ENCODE measurements around the gene CTNND2. TPM values are rescaled to one million over a fixed set of nuclear protein-coding genes. Genes with fewer than 3 reads are reported as not detected.

CTNND2 gene
- total and polyA plus RNA-seq, 10 of the 15 experiments (the other 5 are each of a cell fraction or from before 2014, with no cell fraction given), result 0.02 to 0.16 (median 0.04) TPM; not detected in 7

DNA sequence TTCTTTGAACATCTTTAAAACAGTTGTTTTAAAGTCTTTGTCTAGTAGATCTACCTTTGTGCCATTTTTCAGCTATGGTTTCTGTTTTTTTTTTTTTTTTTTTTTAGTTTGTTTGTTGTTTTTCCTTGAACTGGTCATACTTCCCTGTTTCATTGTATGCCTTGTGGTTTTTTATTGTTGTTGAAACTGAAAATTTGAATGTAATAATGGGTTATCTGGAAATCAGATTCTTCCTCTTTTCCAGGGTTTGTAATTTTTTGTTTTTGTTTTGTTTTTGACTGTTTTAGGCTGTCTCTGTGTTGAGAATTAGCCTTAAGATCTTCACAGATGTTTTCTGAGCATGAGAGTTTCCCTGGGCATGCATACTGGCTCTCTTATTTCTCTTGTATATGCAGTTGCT is 873.6 kb downstream of the CTNND2 start (continued):
- TF ChIP-seq, protein P1, sequence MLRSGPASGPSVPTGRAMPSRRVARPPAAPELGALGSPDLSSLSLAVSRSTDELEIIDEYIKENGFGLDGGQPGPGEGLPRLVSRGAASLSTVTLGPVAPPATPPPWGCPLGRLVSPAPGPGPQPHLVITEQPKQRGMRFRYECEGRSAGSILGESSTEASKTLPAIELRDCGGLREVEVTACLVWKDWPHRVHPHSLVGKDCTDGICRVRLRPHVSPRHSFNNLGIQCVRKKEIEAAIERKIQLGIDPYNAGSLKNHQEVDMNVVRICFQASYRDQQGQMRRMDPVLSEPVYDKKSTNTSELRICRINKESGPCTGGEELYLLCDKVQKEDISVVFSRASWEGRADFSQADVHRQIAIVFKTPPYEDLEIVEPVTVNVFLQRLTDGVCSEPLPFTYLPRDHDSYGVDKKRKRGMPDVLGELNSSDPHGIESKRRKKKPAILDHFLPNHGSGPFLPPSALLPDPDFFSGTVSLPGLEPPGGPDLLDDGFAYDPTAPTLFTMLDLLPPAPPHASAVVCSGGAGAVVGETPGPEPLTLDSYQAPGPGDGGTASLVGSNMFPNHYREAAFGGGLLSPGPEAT (IDR thresholded peaks at IDR 0.05; ENCODE audit: low read depth), result no peak

- H3K79me2 ChIP-seq (ENCODE audit: control insufficient read depth, insufficient read depth, low read length), result no peaks in the 10 kb centered on the region
- DNase-seq (ENCODE audit: low read depth, low spot score), result peak; percentile 38
- 9% methylated on average over 5 of the region's 5 CpGs for WGBS (ENCODE audit: insufficient coverage, insufficient replicate concordance, low lambda C conversion rate, missing lambda C conversion rate)
- ChIA-PET POLR2A (interaction anchor here (1.7 kb wide), 1 partner anchor 11 kb away, joined by 7 read pairs; no protein-coding TSS in a partner anchor), SMC1A (ENCODE audit: uncharacterized antibody, unreplicated experiment) (interaction anchor here (1.2 kb wide), 2 partner anchors 9 to 11 kb away, joined by 3 read pairs; no protein-coding TSS in a partner anchor), CTCF (interaction anchor here (0.9 kb wide), 1 partner anchor 10 kb away, joined by 4 read pairs; no protein-coding TSS in a partner anchor), RAD21 (ENCODE audit: unreplicated experiment) (interaction anchor here (1.8 kb wide), 1 partner anchor 11 kb away, joined by 5 read pairs; no protein-coding TSS in a partner anchor)
- no peak overlapping the region for H3K27ac ChIP-seq (ENCODE audit: control insufficient read depth, insufficient read depth)
- H3K4me3 ChIP-seq, result 0 out of 2 replicates have a peak overlapping the region, but pooled peaks have one; percentile 15
- H3K4me1 ChIP-seq (ENCODE audit: control insufficient read depth, insufficient read depth, low read length), result no peaks in the 10 kb centered on the region
- H4K20me1 ChIP-seq (ENCODE audit: control insufficient read depth, insufficient read depth), result no peaks in the 10 kb centered on the region
- in situ Hi-C loops (cut with MboI), result no loop called here
- peak overlapping the region; percentile 28; the same call in 1 of the 2 replicates for H3K4me2 ChIP-seq (ENCODE audit: control insufficient read depth, insufficient read depth)
- FAIRE-seq, result peak; percentile 91
- no peak overlapping the region for H3K9ac ChIP-seq (ENCODE audit: control insufficient read depth, insufficient read depth, low read length)
- H2AFZ ChIP-seq (ENCODE audit: control insufficient read depth, low read depth, low read length), result no peak overlapping the region; the same call in 1 of the 2 replicates
- ATAC-seq, result peak; percentile 90
- intact Hi-C loops (cut with micrococcal nuclease; ENCODE audit: unreplicated experiment), result no loop called here
- BruUV-seq (replicated peaks), result no TSS peak
- H3K9me3 ChIP-seq (replicated peaks; ENCODE audit: control insufficient read depth, insufficient read depth, low read length), result peaks cover 4% of the 10 kb centered on the region; the same call in 2 of the 3 replicates
- no peaks in the 10 kb centered on the region for H3K36me3 ChIP-seq (ENCODE audit: control insufficient read depth in 2 of 2, insufficient read depth in 2 of 2, low read length in 1 of 2)
- H3K27me3 ChIP-seq (replicated peaks in 1 of 2; ENCODE audit: control insufficient read depth in 2 of 2, insufficient read depth in 2 of 2, low read length in 1 of 2), result no peaks in the 10 kb centered on the region
- TF ChIP-seq ZBED1 (IDR thresholded peaks at IDR 0.05; ENCODE audit: borderline replicate concordance) (peak; percentile 46; the same call in 1 of the 2 replicates), IKZF2 (IDR thresholded peaks at IDR 0.05) (no peak; a peak in 1 of 4 replicates), BHLHE40 (IDR thresholded peaks at IDR 0.05; ENCODE audit: borderline replicate concordance in 1 of 2, low read depth in 2 of 2, low read length in 1 of 2) (peak in 1 of 2 experiments; percentile 41; a peak in 1 of 4 replicates), RUNX3 (IDR thresholded peaks at IDR 0.05; ENCODE audit: low read length) (peak; percentile 41; the same call in 1 of the 2 replicates), EED (IDR thresholded peaks at IDR 0.05; ENCODE audit: low read depth) (no peak), MLLT1 (IDR thresholded peaks at IDR 0.05) (0 out of 2 replicates have a peak, but pooled peaks have one; percentile 20), NFIC (IDR thresholded peaks at IDR 0.05; ENCODE audit: low read depth, low read length) (peak; percentile 45; the same call in 1 of the 2 replicates), RBBP5 (conservative IDR thresholded peaks at IDR 0.05) (no peak), MEF2B (IDR thresholded peaks at IDR 0.05; ENCODE audit: partially characterized antibody, poor library complexity, severe bottlenecking) (peak; percentile 89), ATF7 (IDR thresholded peaks at IDR 0.05; ENCODE audit: low read depth) (peak; percentile 66), ATF2 (IDR thresholded peaks at IDR 0.05; ENCODE audit: low read length) (0 out of 2 replicates have a peak, but pooled peaks have one; percentile 28)
- TF ChIP-seq, protein P1 (IDR thresholded peaks at IDR 0.05; ENCODE audit: low read depth), result 0 out of 2 replicates have a peak, but pooled peaks have one; percentile 26
Observed at GRCh38 chr5:11027660-11028059, 876.6 kb downstream of the CTNND2 start.

All from GM12878 (cell line).